ENCODE data around the gene SENP6. TPM values are rescaled to one million over a fixed set of nuclear protein-coding genes. Genes with fewer than 3 reads are reported as not detected.

SENP6 gene
- 161 and 178 TPM in 2 replicates for total RNA-seq
- 133 TPM for total RNA-seq (2013)
- polyA plus RNA-seq, result 30.8 and 58.3 TPM in 2 replicates
- 44.8 and 66.0 TPM in 2 replicates for polyA minus RNA-seq

GRCh38 chr6:75601304-75602245 is at the start of gene SENP6:
Gene SENP6 (plus strand): TSS chr6:75601880. CDS start chr6:75602525, 645 bp downstream.
- WGBS (ENCODE audit: insufficient coverage), result under 1% methylated on average over 72 of the region's 76 CpGs
- Histone ChIP-seq H4K20me1 (ENCODE audit: control insufficient read depth, insufficient read depth, low read length, poor library complexity, severe bottlenecking) (no peaks in the 10 kb centered on the region), H3K4me1 (ENCODE audit: control insufficient read depth in 2 of 2, insufficient read depth in 2 of 2, low read length in 2 of 2) (peaks cover 36 to 44% of the 10 kb centered on the region in 2 donors), H3K9ac (ENCODE audit: low read length) (peak within 1 kb of the TSS; percentile 94), H3K4me3 (ENCODE audit: control extremely low read depth in 1 of 5, extremely low read depth in 1 of 5, insufficient read depth in 1 of 5, low read depth in 2 of 5, low read length in 4 of 5) (peak within 1 kb of the TSS; percentile 84 to 99 (median 92)), H3K27ac (ENCODE audit: low read length in 2 of 2) (peak within 1 kb of the TSS; percentile 92 to 97), H3K4me2 (replicated peaks; ENCODE audit: low read depth, low read length, poor library complexity, severe bottlenecking) (peak within 1 kb of the TSS; percentile 90), H3K36me3 (replicated peaks in 1 of 2; ENCODE audit: control extremely low read depth in 1 of 2, control insufficient read depth in 1 of 2, extremely low read depth in 1 of 2, insufficient read depth in 2 of 2, low read length in 1 of 2) (no peaks in the 10 kb centered on the region), H2AFZ (ENCODE audit: insufficient read depth, low read depth, low read length, poor library complexity, severe bottlenecking) (peak within 1 kb of the TSS; percentile 98), H3K9me3 (ENCODE audit: control extremely low read depth in 1 of 3, control insufficient read depth in 2 of 3, insufficient read depth in 1 of 3, low read length in 2 of 3) (peaks cover 0 to 4% (median 0%) of the 10 kb centered on the region in 3 donors), H3K27me3 (replicated peaks in 1 of 4; ENCODE audit: control extremely low read depth in 1 of 4, control insufficient read depth in 3 of 4, insufficient read depth in 4 of 4, low read length in 3 of 4) (no peaks in the 10 kb centered on the region), H3K79me2 (ENCODE audit: control insufficient read depth, insufficient read depth, low read length) (peaks cover 96% of the 10 kb centered on the region)
- Mint-ChIP-seq H3K4me1 (peaks cover 62% of the 10 kb centered on the region), H3K4me3 (peak within 1 kb of the TSS; percentile 94), H3K27ac (peak within 1 kb of the TSS; percentile 98), H3K27me3 (no peaks in the 10 kb centered on the region), H3K9me3 (ENCODE audit: insufficient read depth) (no peaks in the 10 kb centered on the region)
- POLR2A ChIA-PET, result interaction anchor here (1.0 to 1.7 kb wide), 5 partner anchors 16 to 1948 kb away, joined by 3 to 5 read pairs (median 3); partner anchors contain the start of genes COX7A2, SLC17A5 and TMEM30A
- DNase-seq (peak; percentile 93), ATAC-seq (ENCODE audit: low read depth) (peak; percentile 80)
- intact Hi-C loops (cut with micrococcal nuclease), result loop anchor here (1.0 to 5.0 kb wide), 5 partner anchors 8 to 1949 kb away; partner anchors contain the start of genes COX7A2, MYO6, SLC17A5 and TMEM30A
- TF ChIP-seq CTCF (IDR thresholded peaks at IDR 0.05) (no peak), EZH2 (IDR thresholded peaks at IDR 0.05; ENCODE audit: borderline replicate concordance, insufficient read depth, low read depth, low read length, poor library complexity, severe bottlenecking) (no peak)
- CTCF ChIA-PET, result interaction anchor here (2.2 kb wide), 1 partner anchor 11 kb away, joined by 9 read pairs; no protein-coding TSS in a partner anchor

Data from B cell (primary cell).